ENCODE measurements around the gene ARHGEF37.
"Not testable (repeated sequence)": the region's sequence is repeated elsewhere in the genome, so short reads cannot be mapped to it uniquely, and the experiment has no call there.

The ARHGEF37 gene

GRCh38 chr5:149648464-149649393, 67.4 kb downstream of the ARHGEF37 start:
- DNase-seq (ENCODE audit: low spot score): not testable (repeated sequence)

DNA sequence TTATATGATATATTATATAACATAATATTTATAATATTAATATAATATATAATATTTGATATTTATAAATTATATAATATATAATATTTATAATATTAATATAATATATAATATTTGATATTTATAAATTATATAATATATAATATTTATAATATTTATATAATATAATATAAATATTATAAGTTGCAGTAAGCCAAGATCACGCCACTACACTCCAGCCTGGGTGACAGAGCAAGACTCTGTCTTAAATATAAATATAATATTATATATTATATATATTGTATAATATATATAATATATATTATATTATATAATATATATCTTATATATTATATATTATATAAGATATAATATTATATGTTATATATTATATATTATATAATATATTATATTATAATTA, 68.4 kb downstream of the ARHGEF37 start:
- DNase-seq (ENCODE audit: low spot score): not testable (repeated sequence)

DNA sequence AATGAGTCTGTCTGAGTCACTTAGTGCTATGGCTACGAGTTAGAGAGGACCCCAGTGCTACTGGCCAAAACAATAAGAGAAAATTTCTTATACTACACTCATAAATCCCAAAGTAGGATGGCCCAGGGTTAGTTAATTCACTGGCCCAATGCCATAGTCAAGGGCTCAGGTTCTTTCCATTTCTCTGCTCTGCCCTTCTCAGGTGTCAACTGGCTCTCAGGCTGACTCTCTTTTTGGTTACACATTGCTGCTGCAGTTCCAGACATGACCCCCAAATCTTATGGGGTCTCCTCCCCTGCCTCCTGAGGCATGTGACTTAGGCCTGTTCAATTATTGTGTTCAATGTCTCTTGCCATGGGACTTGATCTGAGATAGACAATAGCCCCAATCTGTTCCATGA, 70.4 kb downstream of the ARHGEF37 start:
- DNase-seq (ENCODE audit: low spot score): no peak

- DNase-seq (ENCODE audit: low spot score): no peak
These were observed 71.4 kb downstream of the ARHGEF37 start for GRCh38 chr5:149652697-149653096.

- DNase-seq (ENCODE audit: low spot score): no peak
These were observed 72.9 kb downstream of the ARHGEF37 start for GRCh38 chr5:149654231-149654630.

DNA sequence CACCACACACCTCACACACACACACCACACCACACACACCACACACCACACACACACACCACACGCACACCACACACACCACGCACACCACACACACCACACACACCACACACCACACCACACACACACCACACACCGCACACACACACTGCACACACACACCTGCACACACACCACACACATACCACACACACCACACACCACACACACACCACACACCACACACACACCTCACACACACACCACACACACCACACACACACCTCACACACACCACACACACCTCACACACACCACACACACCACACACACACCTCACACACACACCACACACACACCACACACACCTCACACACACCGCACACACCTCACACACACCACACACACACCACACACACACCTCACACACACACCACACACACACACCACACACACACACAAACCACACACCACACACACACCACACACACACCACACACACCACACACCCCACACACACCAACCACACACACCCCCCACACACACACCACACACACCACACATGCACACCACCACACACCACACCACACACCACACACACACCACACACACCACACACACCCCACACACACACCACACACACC, 73.7 kb downstream of the ARHGEF37 start:
- no peak for DNase-seq (ENCODE audit: low spot score)

DNA sequence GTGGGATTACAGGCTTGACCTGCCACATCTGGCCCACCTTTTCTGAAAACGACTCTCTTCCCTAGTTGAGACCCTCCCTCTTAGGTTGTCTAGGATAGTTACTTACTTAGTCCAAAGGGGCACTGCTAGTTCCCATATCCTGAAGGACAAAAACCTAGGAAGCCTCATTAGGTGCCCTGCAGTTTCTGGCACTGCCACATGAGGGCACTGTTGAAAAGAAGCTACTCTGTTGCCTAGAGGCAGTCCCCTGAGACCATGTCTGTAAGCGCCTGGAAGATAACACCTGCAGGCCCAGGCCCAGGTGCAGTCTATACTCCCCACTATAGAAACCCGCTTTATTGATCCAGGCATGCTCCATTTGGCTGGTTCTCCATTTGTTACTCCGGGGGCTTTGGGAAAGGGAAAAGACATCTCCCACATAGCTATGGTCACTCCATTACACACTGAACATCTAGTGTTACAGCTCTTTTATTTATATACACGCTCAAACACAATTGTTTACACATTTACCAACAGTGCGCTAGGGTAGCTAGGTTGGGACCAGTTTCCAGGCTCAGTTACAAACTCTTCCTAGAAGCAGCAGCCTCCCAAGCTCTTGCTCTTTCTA, 75.4 kb downstream of the ARHGEF37 start:
- DNase-seq (ENCODE audit: low spot score): no peak

- DNase-seq (ENCODE audit: low spot score): no peak
These were observed 76.0 kb downstream of the ARHGEF37 start for GRCh38 chr5:149657324-149657723.

DNA sequence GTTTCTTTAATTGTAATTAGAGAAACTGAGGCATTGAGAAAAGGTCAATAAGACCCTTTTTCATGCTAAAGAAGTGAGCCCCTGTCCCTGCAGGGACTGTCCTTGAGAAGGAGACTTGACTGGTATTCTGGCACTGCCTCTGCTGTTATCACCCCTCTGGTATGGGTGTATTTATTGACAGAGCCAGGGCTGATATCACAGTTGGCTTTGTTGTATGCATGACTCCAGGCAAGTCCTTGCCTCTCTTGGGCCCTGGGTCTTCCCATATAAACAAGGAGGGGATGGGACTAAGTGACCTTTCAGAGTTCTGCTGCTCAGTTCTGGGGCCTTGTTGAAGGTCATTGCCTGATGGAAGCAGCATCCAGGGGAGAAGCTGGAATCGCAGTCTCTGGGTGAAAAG, 77.0 kb downstream of the ARHGEF37 start:
- DNase-seq (ENCODE audit: low spot score): no peak

- DNase-seq (ENCODE audit: low spot score): no peak
These were observed 82.8 kb downstream of the ARHGEF37 start for GRCh38 chr5:149664083-149664482.

DNA sequence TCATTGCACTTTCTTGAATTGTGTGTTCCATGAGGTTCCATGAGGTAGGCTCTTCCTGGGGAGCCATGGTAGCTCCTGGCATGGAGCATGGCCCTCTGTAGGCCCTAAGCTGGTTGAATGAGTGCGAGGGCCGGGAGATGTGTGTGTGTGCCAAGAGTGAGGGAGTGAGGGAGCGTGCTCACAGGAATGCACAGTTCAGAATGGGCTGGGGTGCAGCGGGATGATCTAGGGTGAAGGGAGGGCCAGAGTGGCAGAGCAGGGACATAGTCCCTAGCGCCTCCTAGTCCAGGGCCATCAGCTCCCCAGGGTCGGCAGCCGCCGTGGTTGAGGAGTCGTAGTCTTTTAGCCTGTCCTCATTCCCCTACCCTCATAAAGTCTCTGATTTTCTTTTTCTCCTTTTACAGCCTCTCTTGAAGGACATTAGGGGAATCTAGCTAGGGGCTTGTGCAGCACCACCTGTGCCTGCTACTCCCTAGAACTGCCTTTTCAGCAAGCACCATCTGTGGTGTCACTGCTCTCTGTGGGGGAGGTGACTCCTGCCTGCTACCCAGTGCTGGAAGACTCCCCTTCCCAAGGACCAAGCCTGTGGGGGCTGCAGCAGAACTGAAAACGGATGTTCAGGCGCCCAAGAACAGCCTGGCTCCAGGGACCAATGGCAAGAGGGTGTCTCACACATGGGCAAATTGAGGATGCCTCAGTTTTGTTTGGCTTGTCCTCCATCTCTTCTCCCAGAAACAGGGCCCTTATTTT, 83.5 kb downstream of the ARHGEF37 start:
- no peak for DNase-seq (ENCODE audit: low spot score)

DNA sequence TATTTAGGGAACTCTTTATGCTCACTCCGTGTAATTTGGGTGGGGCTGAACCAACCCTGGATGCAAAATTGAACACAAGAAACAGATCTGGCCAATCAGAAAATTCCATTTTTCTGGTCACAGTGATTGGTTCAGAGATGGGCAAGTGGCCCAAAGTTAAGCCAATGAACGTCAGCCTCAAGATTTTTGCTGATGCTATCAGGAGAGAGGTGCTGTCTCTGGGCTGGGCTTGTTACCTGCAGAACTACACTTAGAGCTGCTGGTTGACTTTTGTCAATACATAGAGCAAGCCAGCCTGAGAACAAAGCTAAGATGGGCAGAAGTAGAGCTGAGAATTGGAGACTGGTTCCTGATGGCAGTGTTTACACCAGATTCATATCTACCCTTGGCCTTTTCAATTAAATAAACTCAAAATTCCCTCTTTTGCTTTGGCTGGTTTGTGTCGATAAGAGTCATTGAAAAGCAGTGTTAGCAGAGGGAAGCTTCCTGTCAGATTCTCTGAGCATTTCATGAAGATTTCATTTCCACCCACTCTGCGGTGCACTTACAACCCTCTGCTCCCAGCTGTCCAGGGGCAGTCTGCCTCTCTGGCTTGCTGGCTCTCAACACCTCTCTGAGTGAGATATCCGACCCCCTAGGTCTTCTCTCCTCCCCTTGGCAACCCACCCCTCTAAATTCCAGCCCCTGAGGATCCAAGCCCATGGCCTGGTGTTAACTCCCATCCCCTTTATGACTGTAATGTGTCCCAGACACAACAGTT, 84.3 kb downstream of the ARHGEF37 start:
- no peak for DNase-seq (ENCODE audit: low spot score)

DNA sequence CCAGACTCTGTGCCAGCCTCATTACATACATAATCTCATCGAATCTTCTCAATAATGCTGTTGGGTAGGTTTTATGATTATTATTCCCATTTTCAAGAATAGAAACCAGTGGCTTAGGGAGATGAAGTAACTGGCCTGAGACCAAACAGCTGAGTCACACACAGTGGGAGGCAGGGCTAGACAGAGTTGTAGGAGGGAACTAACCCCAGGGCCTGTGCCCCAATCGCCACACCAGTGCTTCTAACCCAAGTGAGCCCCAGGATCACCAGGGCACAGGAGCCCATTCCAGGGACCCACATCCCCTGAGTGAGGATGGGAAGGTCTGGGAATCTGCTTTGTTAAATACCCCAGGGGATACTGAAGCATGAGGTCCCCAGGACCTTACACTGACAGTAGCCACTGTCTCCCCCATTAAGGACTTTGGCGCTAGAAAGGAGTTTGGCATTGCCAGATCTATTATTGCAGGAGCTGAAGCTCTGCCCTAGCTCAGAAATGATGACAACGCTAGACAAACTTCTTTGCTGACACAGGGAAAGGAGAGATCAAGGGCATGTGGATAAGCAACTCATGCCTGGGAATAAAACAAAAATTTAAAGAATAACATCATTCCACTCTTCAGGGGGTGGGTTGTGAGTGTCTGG, 85.0 kb downstream of the ARHGEF37 start:
- peak; percentile 38 for DNase-seq (ENCODE audit: low spot score)

DNA sequence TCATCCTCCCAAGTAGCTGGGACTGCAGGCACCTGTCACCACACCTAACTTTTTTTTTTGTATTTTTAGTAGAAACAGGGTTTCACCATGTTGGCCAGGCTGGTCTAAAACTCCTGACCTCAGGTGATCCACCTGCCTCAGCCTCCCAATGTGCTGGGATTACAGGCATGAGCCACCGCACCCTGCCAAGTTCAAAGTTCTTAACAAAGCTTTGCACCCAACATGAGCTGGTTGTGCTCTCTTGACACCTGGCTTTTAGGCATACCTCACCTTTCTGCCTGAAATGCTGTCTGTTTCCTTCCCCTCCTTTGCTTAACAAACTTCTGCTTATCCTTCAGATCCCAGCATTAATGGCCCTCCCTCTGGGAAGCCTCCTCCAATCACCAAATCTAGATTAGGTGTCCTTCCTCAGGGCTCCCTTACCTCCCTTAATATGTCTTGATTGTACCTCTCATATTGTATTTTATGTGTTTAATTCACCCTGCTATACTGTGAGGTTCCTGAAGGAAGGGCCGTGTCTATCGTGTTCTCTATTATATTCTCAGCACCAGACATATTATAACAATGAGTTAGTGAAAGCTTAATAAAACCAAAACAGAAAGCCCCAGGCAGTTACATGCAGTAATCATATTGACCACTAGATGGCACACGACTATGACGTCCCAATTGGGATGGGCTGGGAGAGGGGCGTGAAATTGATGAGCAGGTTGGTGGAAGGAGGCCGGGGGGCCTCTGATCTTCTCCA, 86.0 kb downstream of the ARHGEF37 start:
- DNase-seq (ENCODE audit: low spot score): peak; percentile 35

GRCh38 chr5:149667829-149668330, 86.6 kb downstream of the ARHGEF37 start:
- no peak for DNase-seq (ENCODE audit: low spot score)

DNA sequence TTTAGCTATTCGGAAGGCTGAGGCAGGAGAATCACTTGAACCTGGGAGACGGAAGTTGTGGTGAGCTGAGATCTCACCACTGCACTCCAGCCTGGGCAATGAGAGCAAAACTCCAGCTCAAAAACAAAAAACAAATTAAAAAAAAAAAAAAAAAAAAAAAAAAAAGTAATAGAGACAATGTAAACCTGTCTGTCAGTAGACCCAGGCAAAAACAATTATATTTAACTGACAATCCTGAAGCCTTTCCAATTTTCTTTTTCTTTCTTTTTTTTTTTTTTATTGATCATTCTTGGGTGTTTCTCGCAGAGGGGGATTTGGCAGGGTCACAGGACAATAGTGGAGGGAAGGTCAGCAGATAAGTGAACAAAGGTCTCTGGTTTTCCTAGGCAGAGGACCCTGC, 88.0 kb downstream of the ARHGEF37 start:
- not testable (repeated sequence) for DNase-seq (ENCODE audit: low spot score)

DNA sequence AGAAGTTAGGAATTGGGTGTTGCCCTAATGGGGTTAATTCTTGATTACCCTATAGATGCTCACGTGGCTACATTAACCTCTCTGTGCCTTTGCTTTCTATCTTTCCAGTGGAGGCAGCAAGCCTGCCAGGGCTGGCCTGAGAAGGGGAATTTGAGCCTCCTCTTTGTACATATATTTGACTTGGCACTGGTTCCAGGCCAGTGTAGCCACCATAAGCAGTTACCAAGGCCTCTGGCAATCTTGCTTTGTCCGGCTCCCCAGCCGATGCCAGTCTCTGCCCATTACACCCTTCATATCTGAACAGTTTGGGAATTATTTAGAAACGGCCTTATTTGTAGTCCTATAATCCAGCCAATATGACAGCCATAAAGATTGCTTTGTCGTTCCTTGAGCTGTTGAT, 90.2 kb downstream of the ARHGEF37 start:
- DNase-seq (ENCODE audit: low spot score): no peak

- DNase-seq (ENCODE audit: low spot score): no peak
These were observed 91.6 kb downstream of the ARHGEF37 start for GRCh38 chr5:149672701-149673476.

DNA sequence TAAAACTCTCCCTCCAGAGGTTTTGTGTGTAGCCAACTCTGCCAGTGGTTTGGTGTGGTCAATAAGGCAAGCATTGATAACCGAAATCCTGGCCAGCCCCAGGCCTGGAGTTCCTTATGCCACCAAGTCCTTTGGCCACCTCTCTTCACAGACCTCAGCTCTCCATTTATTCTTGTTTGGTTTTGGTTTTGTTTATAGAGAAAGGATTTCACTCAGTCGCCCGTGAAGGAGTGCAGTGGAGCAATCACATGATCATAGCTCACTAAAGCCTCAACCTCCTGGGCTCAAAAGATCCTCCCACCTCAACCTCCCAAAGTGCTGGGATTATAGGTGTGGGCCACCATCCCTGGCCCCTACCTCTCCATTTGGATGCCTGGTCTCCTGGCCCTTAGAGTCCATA, 93.4 kb downstream of the ARHGEF37 start:
- no peak for DNase-seq (ENCODE audit: low spot score)
